K562 (cell line): Measurements from ENCODE around the gene ECSIT. TPM values are rescaled to one million over a fixed set of nuclear protein-coding genes. Genes with fewer than 3 reads are reported as not detected.

ENCODE experiments used
- ATF1 ChIP-seq, 2 experiments: fragments of 450-650 bp in 1 of 2; IDR thresholded peaks; 2 replicates each; pipeline ENCODE4 v1.6.1; 2016; ENCODE audit warnings: missing compliant biosample characterization in 1 of 2, missing genetic modification characterization in 1 of 2
- CLOCK ChIP-seq: fragments of 250-450 bp; sonication (Bioruptor Pico); IDR thresholded peaks from 2 replicates; pipeline ENCODE4 v1.4.0; 2020; ENCODE audit warnings: mild to moderate bottlenecking, moderate library complexity, borderline replicate concordance
- CREB3L1 ChIP-seq: fragments of 450-650 bp; IDR thresholded peaks from 2 replicates; pipeline ENCODE4 v1.6.1; 2014; ENCODE audit warnings: low read depth, mild to moderate bottlenecking, moderate library complexity, borderline replicate concordance
- ETS1 ChIP-seq: conservative IDR thresholded peaks from 2 replicates; pipeline ENCODE4 v1.6.1; 2011; ENCODE audit warnings: low read depth, mild to moderate bottlenecking, low read length; ENCODE audit not compliant: control insufficient read depth
- GABPB2 ChIP-seq: fragments of 250-450 bp; sonication (Bioruptor Pico); conservative IDR thresholded peaks from 2 replicates; pipeline ENCODE4 v1.5.1; 2021; ENCODE audit warnings: mild to moderate bottlenecking
- HMG20A ChIP-seq: fragments of 450-650 bp; formaldehyde crosslinking; conservative IDR thresholded peaks from 2 replicates; pipeline ENCODE4 v1.4.0; 2020; ENCODE audit warnings: mild to moderate bottlenecking, mixed read lengths
- KAT2B ChIP-seq: IDR thresholded peaks from one replicate; pipeline ENCODE4 v1.6.1; 2012; ENCODE audit warnings: low read depth, mild to moderate bottlenecking, control low read depth, inconsistent platforms, low read length, moderate library complexity
- KDM2B ChIP-seq: fragments of 250-450 bp; sonication (Bioruptor Pico); IDR thresholded peaks from 2 replicates; pipeline ENCODE4 v1.8.0; 2021; ENCODE audit warnings: mild to moderate bottlenecking, moderate library complexity
- NCOA4 ChIP-seq: fragments of 450-650 bp; IDR thresholded peaks from 2 replicates; pipeline ENCODE4 v1.6.1; 2018; ENCODE audit warnings: mild to moderate bottlenecking; ENCODE audit not compliant: partially characterized antibody
- NRF1 ChIP-seq, 2 experiments: fragments of 450-650 bp; IDR thresholded peaks in 1 of 2; conservative IDR thresholded peaks in 1 of 2; 2 replicates each; pipeline ENCODE4 v1.6.1; 2014; ENCODE audit warnings: mild to moderate bottlenecking in 2 of 2
- SMC3 ChIP-seq: conservative IDR thresholded peaks from 2 replicates; pipeline ENCODE4 v1.6.1; 2011; ENCODE audit warnings: low read depth, low read length, improper control_type of control experiment; ENCODE audit not compliant: insufficient read depth
- SNIP1 ChIP-seq: fragments of 450-650 bp; IDR thresholded peaks from 2 replicates; pipeline ENCODE4 v1.7.1; 2017; ENCODE audit warnings: low read depth, mild to moderate bottlenecking
- SREBF2 ChIP-seq: sonication (generic); formaldehyde crosslinking; IDR thresholded peaks from 2 replicates; pipeline ENCODE4 v1.4.0; 2020; ENCODE audit warnings: mild to moderate bottlenecking, missing genetic modification reagents
- THRAP3 ChIP-seq: fragments of 450-650 bp; IDR thresholded peaks from 2 replicates; pipeline ENCODE4 v1.6.1; 2016; ENCODE audit warnings: mild to moderate bottlenecking, inconsistent platforms, borderline replicate concordance
- ZNF232 ChIP-seq: sonication (generic); formaldehyde crosslinking; IDR thresholded peaks from 2 replicates; pipeline ENCODE4 v1.8.0; 2022; ENCODE audit warnings: mild to moderate bottlenecking, missing genetic modification reagents
- ZNF398 ChIP-seq: fragments of 250-450 bp; sonication (Bioruptor Pico); IDR thresholded peaks from 2 replicates; pipeline ENCODE4 v1.8.0; 2021; ENCODE audit warnings: moderate library complexity, mild to moderate bottlenecking, inconsistent platforms
- ZNF41 ChIP-seq: fragments of 250-450 bp; sonication (Bioruptor Pico); conservative IDR thresholded peaks from 2 replicates; pipeline ENCODE4 v1.4.0; 2020; ENCODE audit warnings: mild to moderate bottlenecking
- polyA plus RNA-seq, 8 experiments: library from polyadenylated mRNA; depleted of rRNA in 4 of 8; stranded (reverse) in 5 of 8; unstranded in 3 of 8; fragments of >200 nt; fragmentation: Nextera tagmentation in 2 of 8; fragmentation: Illumina TruSeq in 1 of 8; extraction: Ambion mirVana in 2 of 8; extraction: Trizol in 1 of 8; gene quantifications; 2 replicates each; pipeline versions ENCODE4 v1.2.1 to v1.2.3, GENCODE V29; 2011 to 2014; ENCODE audit warnings: inconsistent platforms in 1 of 8, missing spikeins in 1 of 8
- total RNA-seq, 7 experiments: library from RNA; depleted of rRNA in 6 of 7; stranded (reverse); fragments of >200 nt in 6 of 7; fragmentation: Illumina TruSeq in 2 of 7; extraction: Trizol in 2 of 7; gene quantifications; 2 replicates each; pipeline versions ENCODE4 v1.2.1 to v1.2.3, GENCODE V29; 2011 to 2021; ENCODE audit warnings: low replicate concordance in 1 of 7

ECSIT gene
- total and polyA plus RNA-seq, 9 of the 15 experiments (the other 6 are each of a cell fraction or from before 2014, with no cell fraction given), result 1.1 to 82.5 (median 43.9) TPM

- TF ChIP-seq ETS1 (peak; percentile 28; the same call in 1 of the 2 replicates), SREBF2 (CRISPR knock-in tag) (no peak), CREB3L1 (peak; percentile 15; the same call in 1 of the 2 replicates), NRF1 (conservative IDR thresholded peaks at IDR 0.05 in 1 of 2, IDR thresholded peaks at IDR 0.05 in 1 of 2) (peak; percentile 88 to 90), KDM2B (no peak), THRAP3 (no peak), ZNF41 (CRISPR knock-in tag) (no peak), NCOA4 (no peak), HMG20A (CRISPR knock-in tag) (no peak), ZNF398 (CRISPR knock-in tag) (no peak), KAT2B (no peak), SMC3 (peak; percentile 59), GABPB2 (CRISPR knock-in tag) (no peak), ZNF232 (CRISPR knock-in tag) (no peak), SNIP1 (no peak), CLOCK (CRISPR knock-in tag) (no peak), ATF1 (CRISPR knock-in tag; IDR thresholded peaks at IDR 0.05) (peak; percentile 66), ATF1 (tag; IDR thresholded peaks at IDR 0.05) (peak; percentile 99)
Measured at GRCh38 chr19:11535792-11536595, 7.1 kb upstream of the ECSIT start (continued).
